Osteoblast (primary cell): ENCODE data around the gene VPS35L. TPM values are rescaled to one million over a fixed set of nuclear protein-coding genes. Genes with fewer than 3 reads are reported as not detected.

ENCODE experiments used
- DNase-seq: peaks from one replicate; pipeline ENCODE4 v3.0.0; 2011; ENCODE audit warnings: low spot score, mixed read lengths; ENCODE audit not compliant: insufficient read length; ENCODE audit errors: missing footprints
- H2AFZ ChIP-seq: 2 replicates; pipeline ENCODE4 v1.6.0; 2011; ENCODE audit warnings: mild to moderate bottlenecking, low read length
- H3K27ac ChIP-seq: 2 replicates; pipeline ENCODE4 v1.5.1; 2011; ENCODE audit warnings: mild to moderate bottlenecking, low read depth, low read length, moderate library complexity
- H3K27me3 ChIP-seq: 2 replicates; pipeline ENCODE4 v1.6.0; 2012; ENCODE audit warnings: mild to moderate bottlenecking, control low read depth, inconsistent platforms, low read length, moderate library complexity; ENCODE audit not compliant: insufficient read depth
- H3K36me3 ChIP-seq: 2 replicates; pipeline ENCODE4 v1.5.1; 2011; ENCODE audit warnings: mild to moderate bottlenecking, low read length, control low read depth, moderate library complexity; ENCODE audit not compliant: insufficient read depth
- H3K4me1 ChIP-seq: 2 replicates; pipeline ENCODE4 v1.5.1; 2011; ENCODE audit warnings: mild to moderate bottlenecking, low read length, control low read depth, moderate library complexity; ENCODE audit not compliant: insufficient read depth
- H3K4me2 ChIP-seq: 2 replicates; pipeline ENCODE4 v1.6.0; 2011; ENCODE audit warnings: mild to moderate bottlenecking, low read length; ENCODE audit not compliant: insufficient read depth
- H3K4me3 ChIP-seq: fragments of 200-600 bp; sonication (generic); 3 replicates; pipeline ENCODE4 v1.5.1; 2012; ENCODE audit warnings: mild to moderate bottlenecking, low read length, inconsistent platforms; ENCODE audit not compliant: insufficient read depth
- H3K79me2 ChIP-seq: 2 replicates; pipeline ENCODE4 v1.6.0; 2012; ENCODE audit warnings: mild to moderate bottlenecking, low read length, control low read depth, inconsistent platforms; ENCODE audit not compliant: insufficient read depth
- H3K9me3 ChIP-seq: 2 replicates; pipeline ENCODE4 v1.5.1; 2011; ENCODE audit warnings: low read depth, low read length, control low read depth
- H4K20me1 ChIP-seq: 2 replicates; pipeline ENCODE4 v1.6.0; 2012; ENCODE audit warnings: mild to moderate bottlenecking, low read length, control low read depth; ENCODE audit not compliant: insufficient read depth
- total RNA-seq: library from RNA; depleted of rRNA; stranded (reverse); fragments of >200 nt; gene quantifications from 2 replicates; pipeline ENCODE4 v1.2.3, GENCODE V29; 2012
- TF ChIP-seq, protein P1 (sequence below): IDR thresholded peaks from 2 replicates; pipeline ENCODE4 v1.5.1; 2011; ENCODE audit warnings: mild to moderate bottlenecking, low read depth, low read length, moderate library complexity; ENCODE audit errors: extremely low read depth

Gene VPS35L
- total RNA-seq, 1 donor: 64.8 TPM

DNA sequence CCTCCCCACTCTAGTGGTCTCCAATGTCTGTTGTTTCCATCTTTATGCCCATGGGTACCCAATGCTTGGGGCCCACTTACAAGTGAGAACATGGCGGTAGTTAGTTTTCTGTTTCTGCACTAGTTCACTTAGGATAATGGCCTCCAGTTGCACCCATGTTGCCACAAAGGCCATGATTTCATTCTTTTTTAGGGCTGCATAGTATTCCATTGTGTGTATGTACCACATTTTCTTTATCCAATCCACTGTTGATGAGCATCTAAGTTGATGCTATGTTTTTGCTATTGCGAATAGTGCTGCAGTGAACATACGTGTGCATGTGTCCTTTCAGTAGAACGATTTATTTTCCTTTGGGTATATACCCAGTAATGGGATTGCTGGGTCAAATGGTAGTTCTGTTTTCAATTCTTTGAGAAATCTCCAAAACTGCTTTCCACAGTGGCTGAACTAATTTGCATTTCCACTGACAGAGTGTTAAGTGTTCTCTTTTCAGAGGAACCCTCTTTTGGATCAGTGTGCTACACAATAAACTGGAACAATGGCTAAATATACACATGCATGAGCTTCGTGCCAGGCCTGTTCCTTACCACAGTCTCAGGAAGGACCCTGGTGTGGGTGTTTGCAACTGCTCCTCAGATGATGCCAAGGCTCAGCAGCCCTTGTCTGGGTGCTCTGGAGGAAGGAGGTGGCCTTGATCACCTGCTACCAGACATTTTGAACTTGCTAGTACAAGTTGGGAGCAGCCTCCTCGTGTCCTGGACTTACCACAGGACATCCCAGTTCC lies 128.1 kb downstream of the VPS35L start:
- H3K79me2 ChIP-seq: no peaks in the 10 kb centered on the region
- no peaks in the 10 kb centered on the region for H4K20me1 ChIP-seq
- H3K36me3 ChIP-seq: peaks cover 43% of the 10 kb centered on the region
- no peaks in the 10 kb centered on the region for H3K4me1 ChIP-seq
- H2AFZ ChIP-seq: no peak overlapping the region
- H3K4me3 ChIP-seq: no peak overlapping the region
- TF ChIP-seq, protein P1, sequence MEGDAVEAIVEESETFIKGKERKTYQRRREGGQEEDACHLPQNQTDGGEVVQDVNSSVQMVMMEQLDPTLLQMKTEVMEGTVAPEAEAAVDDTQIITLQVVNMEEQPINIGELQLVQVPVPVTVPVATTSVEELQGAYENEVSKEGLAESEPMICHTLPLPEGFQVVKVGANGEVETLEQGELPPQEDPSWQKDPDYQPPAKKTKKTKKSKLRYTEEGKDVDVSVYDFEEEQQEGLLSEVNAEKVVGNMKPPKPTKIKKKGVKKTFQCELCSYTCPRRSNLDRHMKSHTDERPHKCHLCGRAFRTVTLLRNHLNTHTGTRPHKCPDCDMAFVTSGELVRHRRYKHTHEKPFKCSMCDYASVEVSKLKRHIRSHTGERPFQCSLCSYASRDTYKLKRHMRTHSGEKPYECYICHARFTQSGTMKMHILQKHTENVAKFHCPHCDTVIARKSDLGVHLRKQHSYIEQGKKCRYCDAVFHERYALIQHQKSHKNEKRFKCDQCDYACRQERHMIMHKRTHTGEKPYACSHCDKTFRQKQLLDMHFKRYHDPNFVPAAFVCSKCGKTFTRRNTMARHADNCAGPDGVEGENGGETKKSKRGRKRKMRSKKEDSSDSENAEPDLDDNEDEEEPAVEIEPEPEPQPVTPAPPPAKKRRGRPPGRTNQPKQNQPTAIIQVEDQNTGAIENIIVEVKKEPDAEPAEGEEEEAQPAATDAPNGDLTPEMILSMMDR: no peak
- H3K9me3 ChIP-seq: no peaks in the 10 kb centered on the region
- H3K27ac ChIP-seq: no peak overlapping the region
- H3K27me3 ChIP-seq: no peaks in the 10 kb centered on the region
- DNase-seq: no peak
- no peak overlapping the region for H3K4me2 ChIP-seq

DNA sequence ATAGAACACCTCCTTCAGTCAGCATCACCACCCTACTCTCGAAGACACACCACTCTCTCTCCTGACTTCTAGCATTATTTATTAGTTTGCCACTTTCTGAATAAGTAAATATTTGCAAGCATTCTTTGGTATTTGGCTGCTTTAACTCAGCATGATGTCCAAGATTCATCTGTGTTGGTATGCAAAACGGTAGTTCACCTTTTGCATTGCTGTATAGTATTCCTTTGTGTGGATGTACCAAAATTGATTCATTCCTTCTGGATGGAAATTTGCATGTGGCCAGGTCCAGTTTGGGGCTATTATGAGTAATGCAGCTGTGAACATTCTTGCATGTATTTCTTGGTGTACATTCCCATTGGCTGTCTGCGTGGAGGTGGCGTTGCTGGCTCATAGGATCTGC lies 129.7 kb downstream of the VPS35L start:
- Histone ChIP-seq H3K27ac (no peak overlapping the region), H3K4me2 (no peak overlapping the region), H4K20me1 (no peaks in the 10 kb centered on the region), H3K36me3 (peaks cover 41% of the 10 kb centered on the region), H3K4me1 (no peaks in the 10 kb centered on the region), H3K9me3 (no peaks in the 10 kb centered on the region), H3K4me3 (no peak overlapping the region), H3K79me2 (no peaks in the 10 kb centered on the region), H3K27me3 (no peaks in the 10 kb centered on the region), H2AFZ (no peak overlapping the region)
- TF ChIP-seq, protein P1: no peak
- no peak for DNase-seq

DNA sequence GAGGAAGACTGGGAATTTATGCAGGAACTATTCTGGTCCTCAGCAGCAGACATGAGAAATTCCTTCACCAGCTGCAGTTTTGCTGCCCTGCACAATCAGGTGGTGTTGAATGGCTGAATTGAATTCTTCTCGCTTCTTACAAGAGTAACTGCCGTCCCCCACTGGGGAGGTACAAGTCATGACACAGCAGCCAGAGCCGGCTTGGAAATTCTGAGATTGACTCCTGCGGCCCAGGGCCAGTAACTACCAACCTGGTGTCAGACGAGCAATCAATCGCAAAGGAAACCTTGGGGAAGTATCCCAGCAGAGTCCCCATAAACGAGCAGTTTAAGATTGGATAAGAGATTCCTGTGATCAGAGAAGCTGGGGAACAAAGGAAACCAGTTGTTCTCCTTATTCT lies 131.8 kb downstream of the VPS35L start:
- Histone ChIP-seq H3K79me2 (no peaks in the 10 kb centered on the region), H2AFZ (no peak overlapping the region), H3K36me3 (peaks cover 50% of the 10 kb centered on the region), H3K27me3 (no peaks in the 10 kb centered on the region), H3K4me3 (no peak overlapping the region), H3K4me1 (no peaks in the 10 kb centered on the region), H4K20me1 (no peaks in the 10 kb centered on the region), H3K4me2 (no peak overlapping the region), H3K9me3 (no peaks in the 10 kb centered on the region), H3K27ac (no peak overlapping the region)
- no peak for DNase-seq
- TF ChIP-seq, protein P1: no peak

DNA sequence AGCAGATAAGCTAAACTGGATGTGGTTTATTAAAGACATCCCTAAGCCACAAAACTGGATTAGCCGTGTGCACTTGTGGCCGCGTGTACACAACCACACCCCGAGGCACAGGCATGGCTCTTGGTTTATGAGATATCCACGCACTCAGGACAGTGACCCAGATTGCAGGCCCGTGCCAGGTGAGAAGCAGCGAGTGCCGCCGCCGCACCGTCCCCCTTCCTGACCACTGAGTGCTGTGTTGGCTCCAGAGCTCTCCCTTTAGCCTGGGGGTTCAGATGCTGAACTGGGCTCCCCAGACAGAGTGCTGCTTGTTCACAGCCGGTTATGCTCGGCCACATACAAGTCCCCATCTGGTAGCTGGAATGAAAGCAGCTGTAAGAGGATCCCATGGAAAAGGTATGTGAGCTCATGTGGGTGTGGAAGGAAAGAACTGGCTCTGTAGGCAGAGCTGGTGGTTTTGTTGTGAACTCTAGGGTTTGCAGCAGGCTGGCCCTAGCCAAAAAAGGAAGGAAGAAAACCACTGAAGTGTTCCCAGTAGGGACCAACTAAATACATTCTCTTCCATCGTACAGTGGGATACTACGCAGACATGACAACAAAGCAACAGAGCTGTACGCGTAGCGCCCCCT lies 133.0 kb downstream of the VPS35L start:
- no peak for DNase-seq

More for the DNA sequence above, 133.0 kb downstream of the VPS35L start:
- Histone ChIP-seq H2AFZ (no peak overlapping the region), H3K4me1 (no peaks in the 10 kb centered on the region), H3K36me3 (peaks cover 42% of the 10 kb centered on the region), H3K4me2 (no peak overlapping the region), H3K27me3 (no peaks in the 10 kb centered on the region), H3K9me3 (no peaks in the 10 kb centered on the region), H3K27ac (no peak overlapping the region), H4K20me1 (no peaks in the 10 kb centered on the region), H3K4me3 (no peak overlapping the region), H3K79me2 (no peaks in the 10 kb centered on the region)
- TF ChIP-seq, protein P1: no peak
